ENCODE measurements around the gene KRTAP19-4.
A peak's percentile ranks its signal among the peaks of the same experiment; 100 is the strongest.
"Not testable (repeated sequence)": the region's sequence is repeated elsewhere in the genome, so short reads cannot be mapped to it uniquely, and the experiment has no call there.

DNA sequence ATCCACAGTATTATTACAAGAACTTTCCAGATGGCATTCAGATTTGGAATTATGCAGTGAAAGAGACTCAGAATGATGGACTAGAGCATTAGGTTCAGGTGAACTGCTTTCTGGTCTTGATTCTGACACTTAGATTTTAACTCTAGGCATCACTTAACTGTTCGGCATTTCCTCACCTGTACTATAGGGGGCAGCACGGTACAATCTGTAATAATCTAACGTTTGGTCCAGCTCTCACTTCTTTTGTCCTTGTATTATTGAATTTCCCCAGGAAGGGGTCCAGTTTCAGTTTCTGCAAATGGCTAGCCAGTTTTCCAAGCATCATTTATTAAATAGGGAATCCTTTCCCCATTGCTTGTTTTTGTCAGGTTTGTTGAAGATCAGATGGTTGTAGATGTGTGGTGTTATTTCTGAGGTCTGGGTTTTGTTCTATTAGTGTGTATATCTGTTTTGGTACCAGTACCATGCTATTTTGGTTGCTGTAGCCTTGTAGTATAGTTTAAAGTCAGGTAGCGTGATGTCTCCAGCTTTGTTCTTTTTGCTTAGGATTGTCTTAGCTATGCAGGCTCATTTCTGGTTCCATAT lies 8.7 kb upstream of the KRTAP19-4 start:
- TF ChIP-seq, protein P1, sequence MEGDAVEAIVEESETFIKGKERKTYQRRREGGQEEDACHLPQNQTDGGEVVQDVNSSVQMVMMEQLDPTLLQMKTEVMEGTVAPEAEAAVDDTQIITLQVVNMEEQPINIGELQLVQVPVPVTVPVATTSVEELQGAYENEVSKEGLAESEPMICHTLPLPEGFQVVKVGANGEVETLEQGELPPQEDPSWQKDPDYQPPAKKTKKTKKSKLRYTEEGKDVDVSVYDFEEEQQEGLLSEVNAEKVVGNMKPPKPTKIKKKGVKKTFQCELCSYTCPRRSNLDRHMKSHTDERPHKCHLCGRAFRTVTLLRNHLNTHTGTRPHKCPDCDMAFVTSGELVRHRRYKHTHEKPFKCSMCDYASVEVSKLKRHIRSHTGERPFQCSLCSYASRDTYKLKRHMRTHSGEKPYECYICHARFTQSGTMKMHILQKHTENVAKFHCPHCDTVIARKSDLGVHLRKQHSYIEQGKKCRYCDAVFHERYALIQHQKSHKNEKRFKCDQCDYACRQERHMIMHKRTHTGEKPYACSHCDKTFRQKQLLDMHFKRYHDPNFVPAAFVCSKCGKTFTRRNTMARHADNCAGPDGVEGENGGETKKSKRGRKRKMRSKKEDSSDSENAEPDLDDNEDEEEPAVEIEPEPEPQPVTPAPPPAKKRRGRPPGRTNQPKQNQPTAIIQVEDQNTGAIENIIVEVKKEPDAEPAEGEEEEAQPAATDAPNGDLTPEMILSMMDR (conservative IDR thresholded peaks at IDR 0.05; ENCODE audit: low read depth, low read length), result peak; percentile 82
- not testable (repeated sequence) for TF ChIP-seq EZH2 (IDR thresholded peaks at IDR 0.05; ENCODE audit: low read length, unreplicated experiment); EZH2phosphoT487 (IDR thresholded peaks at IDR 0.05; ENCODE audit: borderline replicate concordance, low read length)
